Coronary artery (tissue), 2 donors: Measurements from ENCODE around the gene KIF19.

Experiments used
- DNase-seq: peaks from one replicate; pipeline ENCODE4 v3.0.0-alpha.2; 2017; ENCODE audit warnings: low spot score
- H3K27ac ChIP-seq, 2 donors: fragments of 200-600 bp; sonication (generic); one replicate each; pipeline ENCODE4 v1.5.1; 2016 to 2019
- H3K4me3 ChIP-seq: fragments of 200-600 bp; sonication (generic); 2 replicates; pipeline ENCODE4 v1.5.1; 2016; ENCODE audit warnings: mild to moderate bottlenecking, moderate library complexity
- CTCF ChIP-seq: fragments of 200-600 bp; sonication (generic); IDR thresholded peaks from one replicate; pipeline ENCODE4 v1.5.1; 2019; ENCODE audit warnings: antibody characterized with exemption

KIF19 gene

DNA sequence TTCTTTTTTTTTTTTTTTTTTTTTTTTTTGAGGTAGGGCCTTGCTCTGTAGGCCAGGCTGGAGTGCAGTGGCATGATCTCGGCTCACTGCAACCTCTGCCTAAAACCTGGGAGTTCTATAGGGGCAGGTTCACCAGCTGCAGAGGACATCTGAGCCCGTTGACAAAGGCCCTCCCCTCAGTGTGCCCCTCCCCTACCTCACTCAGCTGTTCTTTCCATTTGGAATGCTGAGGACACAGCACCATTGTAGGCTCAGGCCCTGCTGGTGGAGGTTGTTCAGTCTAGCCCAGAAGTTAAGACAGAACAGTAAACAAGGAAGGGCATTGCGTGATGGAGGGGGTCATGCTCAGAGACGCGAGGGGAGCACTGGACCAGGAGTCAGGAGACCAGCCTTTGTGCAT, 21.8 kb upstream of the KIF19 start:
- Histone ChIP-seq H3K4me3 (no peak overlapping the region), H3K27ac (no peak overlapping the region)
- no peak for DNase-seq
- TF ChIP-seq CTCF, result no peak

DNA sequence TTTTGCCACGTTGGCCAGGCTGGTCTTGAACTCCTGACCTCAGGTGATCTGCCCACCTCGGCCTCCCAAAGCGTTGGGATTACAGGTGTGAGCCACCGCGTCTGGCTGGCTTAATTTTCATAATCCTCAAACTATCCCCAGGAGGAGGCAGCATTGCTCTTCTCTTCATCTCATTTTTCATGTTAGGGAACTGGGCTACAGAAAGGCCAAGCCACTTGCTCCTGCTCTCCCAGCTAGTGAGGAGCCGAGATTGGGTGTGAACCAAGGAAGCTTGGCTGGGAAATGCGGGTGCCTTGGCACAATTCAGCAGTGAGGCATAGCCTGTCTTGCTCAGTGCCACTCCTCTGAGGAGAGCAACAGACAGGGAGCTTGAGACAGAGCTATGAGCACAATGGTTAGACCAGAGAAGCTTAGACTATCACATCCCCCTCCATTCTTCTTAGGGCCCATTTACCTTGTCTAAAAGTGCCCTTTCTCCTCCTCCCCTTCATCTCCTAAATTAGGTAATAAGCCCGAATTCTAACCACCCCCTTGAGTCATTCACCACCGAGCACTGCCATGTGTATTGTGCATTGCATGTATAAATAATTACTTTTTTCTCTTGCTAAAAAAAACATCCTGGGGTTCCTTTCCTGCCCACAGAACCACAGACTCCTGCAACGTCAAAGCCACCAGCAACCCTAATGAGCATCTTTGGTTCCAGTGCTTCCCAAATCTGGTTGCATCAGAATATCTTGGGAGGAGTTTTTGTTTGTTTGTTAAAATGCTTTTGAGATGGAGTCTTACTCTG, 20.0 kb upstream of the KIF19 start:
- Histone ChIP-seq H3K4me3 (no peak overlapping the region), H3K27ac (no peak overlapping the region)
- DNase-seq, result no peak
- no peak for TF ChIP-seq CTCF

GRCh38 chr17:74307984-74308773, 17.8 kb upstream of the KIF19 start:
- H3K27ac ChIP-seq, result no peak overlapping the region
- no peak for TF ChIP-seq CTCF
- DNase-seq, result no peak
- no peak overlapping the region for H3K4me3 ChIP-seq

DNA sequence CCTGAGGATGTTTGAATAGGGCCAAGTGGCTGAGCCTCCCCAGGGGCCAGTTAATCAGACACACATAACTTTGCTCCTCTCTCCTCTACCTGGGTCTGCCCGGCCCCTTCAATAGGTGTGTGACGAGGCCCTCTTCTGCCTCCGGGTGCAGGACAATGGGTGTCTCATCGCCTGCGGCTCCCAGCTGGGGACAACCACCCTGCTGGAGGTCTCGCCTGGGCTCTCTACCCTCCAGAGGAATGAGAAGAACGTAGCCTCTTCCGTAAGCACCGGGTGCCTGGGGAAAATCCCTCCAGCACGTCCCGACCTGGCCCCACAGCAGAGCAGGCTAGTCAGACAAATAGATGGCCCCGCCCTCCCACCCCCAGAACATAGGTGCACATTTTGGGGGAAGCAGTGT, 16.1 kb upstream of the KIF19 start:
- DNase-seq, result no peak
- TF ChIP-seq CTCF, result no peak
- no peak overlapping the region for H3K4me3 ChIP-seq
- H3K27ac ChIP-seq, result no peak overlapping the region

DNA sequence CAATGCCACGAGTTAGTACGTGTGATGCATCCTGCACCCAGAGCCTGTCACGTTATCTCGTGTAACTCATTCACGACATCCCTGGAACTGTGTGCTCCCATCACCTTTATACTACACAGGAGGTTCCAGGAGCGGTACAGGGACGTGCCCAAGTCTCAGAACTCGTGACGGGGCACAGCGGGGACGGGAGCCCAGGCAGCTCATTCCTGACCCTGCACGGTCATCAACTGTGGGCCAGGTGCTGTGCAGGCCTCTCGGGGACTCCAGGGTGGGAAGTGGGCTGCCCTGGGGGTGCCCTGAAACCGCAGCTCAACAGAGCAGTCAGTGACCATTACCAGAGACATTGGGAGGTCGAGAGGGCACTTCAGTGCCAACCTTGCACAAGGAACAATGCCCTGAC, 11.1 kb upstream of the KIF19 start:
- TF ChIP-seq CTCF, result no peak
- no peak for DNase-seq

DNA sequence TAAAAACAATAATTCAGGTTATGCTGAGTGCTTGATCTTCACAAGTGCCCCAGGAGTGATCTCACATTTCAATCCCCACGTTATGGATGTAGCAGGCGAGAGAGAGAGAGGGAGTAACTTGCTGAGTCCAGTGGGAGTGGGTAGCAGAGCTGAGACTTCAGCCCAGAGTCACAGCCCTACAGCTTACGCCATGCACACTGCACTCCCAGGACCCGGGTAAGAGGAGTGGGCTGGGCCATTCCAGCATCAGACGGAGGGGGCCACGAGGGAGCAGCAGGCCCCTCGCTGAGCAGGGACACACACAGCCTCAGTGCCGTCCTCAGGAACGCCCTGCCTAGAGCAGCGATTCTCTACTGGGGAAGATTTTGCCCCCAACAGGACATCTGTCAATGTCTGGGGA, 9.8 kb upstream of the KIF19 start:
- H3K27ac ChIP-seq, result no peak overlapping the region

More for the DNA sequence above, 11.1 kb upstream of the KIF19 start:
- no peak overlapping the region for H3K27ac ChIP-seq
- no peak overlapping the region for H3K4me3 ChIP-seq

More for the DNA sequence above, 9.8 kb upstream of the KIF19 start:
- no peak for TF ChIP-seq CTCF
- no peak overlapping the region for H3K4me3 ChIP-seq
- DNase-seq, result no peak
